HEK293 (cell line): ENCODE results near the gene KLHL6.
"Not testable (repeated sequence)": the region's sequence is repeated elsewhere in the genome, so short reads cannot be mapped to it uniquely, and the experiment has no call there.

ENCODE experiments used
- CTCF ChIA-PET: fragments of 350-600 bp; formaldehyde crosslinking; extraction: SDS; loops from one replicate; lab custom pipeline; 2021; ENCODE audit warnings: antibody characterized with exemption; lab: Yijun Ruan, JAX
- POLR2A ChIA-PET: fragments of 300-600 bp; formaldehyde crosslinking; extraction: SDS; loops from one replicate; lab custom pipeline; 2020; ENCODE audit warnings: antibody characterized with exemption, inconsistent platforms; lab: Yijun Ruan, JAX
- H3K27ac ChIP-seq: fragments of 200-500 bp; sonication (Bioruptor generic); 2 replicates; pipeline ENCODE4 v1.5.1; 2014; ENCODE audit warnings: low read depth, low read length, control low read depth, inconsistent platforms; ENCODE audit errors: extremely low read depth
- H3K36me3 ChIP-seq, 2 experiments: fragments of 200-500 bp in 1 of 2; sonication (Bioruptor generic) in 1 of 2; 1 replicate in 1 of 2; 2 replicates in 1 of 2; pipeline ENCODE4 v1.5.1; 2014 to 2017; ENCODE audit warnings: inconsistent platforms in 2 of 2, low read length in 2 of 2; ENCODE audit not compliant: control insufficient read depth in 2 of 2, insufficient read depth in 1 of 2
- H3K4me1 ChIP-seq: fragments of 200-500 bp; sonication (Bioruptor generic); 2 replicates; pipeline ENCODE4 v1.5.1; 2014; ENCODE audit warnings: mild to moderate bottlenecking, low read length, inconsistent platforms; ENCODE audit not compliant: control insufficient read depth, insufficient read depth
- H3K4me3 ChIP-seq: 2 replicates; pipeline ENCODE4 v1.5.1; 2011; ENCODE audit warnings: low read depth, mild to moderate bottlenecking, control low read depth, low read length, moderate library complexity
- H3K9me3 ChIP-seq: fragments of 200-500 bp; sonication (Bioruptor generic); 2 replicates; pipeline ENCODE4 v1.5.1; 2014; ENCODE audit warnings: low read depth, low read length, inconsistent platforms; ENCODE audit not compliant: control insufficient read depth, insufficient read depth
- ATF2 ChIP-seq: fragments of 450-650 bp; formaldehyde crosslinking; IDR thresholded peaks from 2 replicates; pipeline ENCODE4 v1.5.1; 2016; ENCODE audit warnings: missing biosample characterization, missing genetic modification characterization, low read depth
- CTCF ChIP-seq: fragments of 450-650 bp; formaldehyde crosslinking; IDR thresholded peaks from 2 replicates; pipeline ENCODE4 v1.5.1; 2016; ENCODE audit warnings: missing biosample characterization, missing genetic modification characterization
- KLF9 ChIP-seq: fragments of 450-650 bp; formaldehyde crosslinking; IDR thresholded peaks from 2 replicates; pipeline ENCODE4 v1.5.1; 2016; ENCODE audit warnings: missing biosample characterization, missing genetic modification characterization, low read depth
- REPIN1 ChIP-seq: fragments of 450-650 bp; formaldehyde crosslinking; IDR thresholded peaks from 2 replicates; pipeline ENCODE4 v1.5.1; 2017; ENCODE audit warnings: missing biosample characterization, missing genetic modification characterization, low read depth
- SCRT2 ChIP-seq: fragments of 450-650 bp; formaldehyde crosslinking; IDR thresholded peaks from 2 replicates; pipeline ENCODE4 v1.5.1; 2016; ENCODE audit warnings: missing biosample characterization, missing genetic modification characterization
- YY2 ChIP-seq: fragments of 450-650 bp; formaldehyde crosslinking; IDR thresholded peaks from 2 replicates; pipeline ENCODE4 v1.5.1; 2016; ENCODE audit warnings: missing biosample characterization, missing genetic modification characterization
- ZNF16 ChIP-seq: fragments of 450-650 bp; formaldehyde crosslinking; IDR thresholded peaks from 2 replicates; pipeline ENCODE4 v1.5.1; 2016; ENCODE audit warnings: low read depth, missing biosample characterization, missing genetic modification characterization
- ZNF221 ChIP-seq: fragments of 450-650 bp; formaldehyde crosslinking; IDR thresholded peaks from 2 replicates; pipeline ENCODE4 v1.5.1; 2017; ENCODE audit warnings: missing biosample characterization, missing genetic modification characterization, borderline replicate concordance
- ZNF223 ChIP-seq: fragments of 450-650 bp; formaldehyde crosslinking; IDR thresholded peaks from 2 replicates; pipeline ENCODE4 v1.5.1; 2016; ENCODE audit warnings: missing biosample characterization, missing genetic modification characterization
- ZNF350 ChIP-seq: fragments of 450-650 bp; formaldehyde crosslinking; IDR thresholded peaks from 2 replicates; pipeline ENCODE4 v1.5.0; 2017; ENCODE audit warnings: missing biosample characterization, mild to moderate bottlenecking, missing genetic modification characterization
- ZNF366 ChIP-seq: fragments of 450-650 bp; formaldehyde crosslinking; conservative IDR thresholded peaks from 2 replicates; pipeline ENCODE4 v1.5.1; 2016; ENCODE audit warnings: missing biosample characterization, missing genetic modification characterization
- ZNF449 ChIP-seq: fragments of 450-650 bp; formaldehyde crosslinking; IDR thresholded peaks from 2 replicates; pipeline ENCODE4 v1.5.1; 2017; ENCODE audit warnings: missing biosample characterization, mild to moderate bottlenecking, missing genetic modification characterization, moderate library complexity
- ZNF48 ChIP-seq: fragments of 450-650 bp; formaldehyde crosslinking; IDR thresholded peaks from 2 replicates; pipeline ENCODE4 v1.5.1; 2016; ENCODE audit warnings: missing biosample characterization, missing genetic modification characterization
- ZNF513 ChIP-seq: fragments of 450-650 bp; IDR thresholded peaks from 2 replicates; pipeline ENCODE4 v1.5.1; 2018; ENCODE audit warnings: missing biosample characterization, missing genetic modification characterization
- ZNF555 ChIP-seq: fragments of 450-650 bp; formaldehyde crosslinking; conservative IDR thresholded peaks from 2 replicates; pipeline ENCODE4 v1.5.1; 2017; ENCODE audit warnings: missing biosample characterization, mild to moderate bottlenecking, missing genetic modification characterization, inconsistent platforms
- ZNF768 ChIP-seq: fragments of 450-650 bp; formaldehyde crosslinking; IDR thresholded peaks from 2 replicates; pipeline ENCODE4 v1.5.1; 2018; ENCODE audit warnings: missing biosample characterization, mild to moderate bottlenecking, missing genetic modification characterization
- ZNF843 ChIP-seq: fragments of 450-650 bp; formaldehyde crosslinking; IDR thresholded peaks from 2 replicates; pipeline ENCODE4 v1.5.1; 2016; ENCODE audit warnings: missing biosample characterization, missing genetic modification characterization
- TF ChIP-seq, protein P1 (sequence below): fragments of 450-650 bp; formaldehyde crosslinking; IDR thresholded peaks from 2 replicates; pipeline ENCODE4 v1.5.1; 2017; ENCODE audit warnings: missing biosample characterization, missing genetic modification characterization

The KLHL6 gene

GRCh38 chr3:183515968-183516851 is 39.3 kb downstream of the KLHL6 start:
- ChIA-PET CTCF (interaction anchor here (0.6 to 0.8 kb wide), 2 partner anchors 19 to 310 kb away, joined by 3 read pairs; no protein-coding TSS in a partner anchor), POLR2A (no interaction called here)
- H3K9me3 ChIP-seq: no peaks in the 10 kb centered on the region
- H3K36me3 ChIP-seq: no peaks in the 10 kb centered on the region
- no peak overlapping the region for H3K4me3 ChIP-seq
- H3K4me1 ChIP-seq: no peaks in the 10 kb centered on the region
- TF ChIP-seq ZNF843 (no peak), SCRT2 (tag by site-specific recombination) (peak; percentile 49), ZNF449 (tag by site-specific recombination) (no peak)
- TF ChIP-seq, all 188 proteins: peak for 1
- H3K27ac ChIP-seq: no peak overlapping the region

GRCh38 chr3:183514021-183514420 is 41.5 kb downstream of the KLHL6 start:
- Histone ChIP-seq H3K27ac (no peak overlapping the region), H3K4me3 (no peak overlapping the region), H3K9me3 (no peaks in the 10 kb centered on the region), H3K4me1 (no peaks in the 10 kb centered on the region), H3K36me3 (no peaks in the 10 kb centered on the region)
- POLR2A ChIA-PET: no interaction called here
- TF ChIP-seq ZNF48 (tag by site-specific recombination) (no peak), REPIN1 (tag by site-specific recombination) (no peak), KLF9 (no peak), ATF2 (tag by site-specific recombination) (no peak)
- TF ChIP-seq, all 188 proteins: peak for 0
- CTCF ChIA-PET: no interaction called here

DNA sequence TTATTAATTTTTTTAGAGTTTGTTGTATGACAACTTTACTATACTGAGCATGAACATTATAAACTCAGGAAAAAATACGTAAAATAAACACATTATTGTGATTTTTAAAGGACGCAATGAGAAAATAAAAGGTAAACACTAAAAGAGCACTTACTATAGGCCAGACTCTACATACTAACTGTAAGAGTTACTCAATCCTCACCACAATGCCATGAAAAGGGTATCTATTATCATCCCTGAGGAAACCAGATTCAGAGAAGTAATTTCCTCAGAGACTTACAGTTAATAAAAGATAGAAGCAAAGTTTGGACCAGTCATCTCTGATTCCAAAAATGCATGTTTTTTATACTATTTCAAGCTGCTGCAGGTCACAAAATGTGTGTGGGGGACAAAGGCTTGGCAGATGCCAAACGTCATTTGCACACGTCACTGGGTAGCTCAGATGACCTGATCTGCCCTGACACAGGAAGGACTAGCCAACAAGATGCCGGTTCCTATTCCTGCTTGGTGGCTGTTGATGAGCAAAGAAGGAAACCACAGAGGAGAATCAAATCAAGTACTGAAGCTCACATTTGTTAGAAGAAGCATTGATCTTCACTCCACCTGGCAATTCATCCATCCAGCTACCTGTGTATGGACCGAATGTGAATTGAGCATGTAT is 42.3 kb downstream of the KLHL6 start:
- TF ChIP-seq ZNF366 (no peak), ZNF221 (tag by site-specific recombination) (no peak), ZNF555 (tag by site-specific recombination) (no peak), ZNF513 (no peak), ZNF16 (no peak), ZNF350 (tag by site-specific recombination) (no peak), YY2 (tag by site-specific recombination) (no peak), ZNF768 (tag by site-specific recombination) (no peak), ZNF223 (tag by site-specific recombination) (no peak), CTCF (tag by site-specific recombination) (no peak)
- TF ChIP-seq, protein P1, sequence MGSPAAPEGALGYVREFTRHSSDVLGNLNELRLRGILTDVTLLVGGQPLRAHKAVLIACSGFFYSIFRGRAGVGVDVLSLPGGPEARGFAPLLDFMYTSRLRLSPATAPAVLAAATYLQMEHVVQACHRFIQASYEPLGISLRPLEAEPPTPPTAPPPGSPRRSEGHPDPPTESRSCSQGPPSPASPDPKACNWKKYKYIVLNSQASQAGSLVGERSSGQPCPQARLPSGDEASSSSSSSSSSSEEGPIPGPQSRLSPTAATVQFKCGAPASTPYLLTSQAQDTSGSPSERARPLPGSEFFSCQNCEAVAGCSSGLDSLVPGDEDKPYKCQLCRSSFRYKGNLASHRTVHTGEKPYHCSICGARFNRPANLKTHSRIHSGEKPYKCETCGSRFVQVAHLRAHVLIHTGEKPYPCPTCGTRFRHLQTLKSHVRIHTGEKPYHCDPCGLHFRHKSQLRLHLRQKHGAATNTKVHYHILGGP: no peak
- Histone ChIP-seq H3K4me1 (no peaks in the 10 kb centered on the region), H3K36me3 (no peaks in the 10 kb centered on the region), H3K9me3 (no peaks in the 10 kb centered on the region), H3K27ac (no peak overlapping the region), H3K4me3 (no peak overlapping the region)
- ChIA-PET POLR2A (no interaction called here), CTCF (interaction anchor here (0.6 kb wide), 1 partner anchor 127 kb away, joined by 3 read pairs; no protein-coding TSS in a partner anchor)

DNA sequence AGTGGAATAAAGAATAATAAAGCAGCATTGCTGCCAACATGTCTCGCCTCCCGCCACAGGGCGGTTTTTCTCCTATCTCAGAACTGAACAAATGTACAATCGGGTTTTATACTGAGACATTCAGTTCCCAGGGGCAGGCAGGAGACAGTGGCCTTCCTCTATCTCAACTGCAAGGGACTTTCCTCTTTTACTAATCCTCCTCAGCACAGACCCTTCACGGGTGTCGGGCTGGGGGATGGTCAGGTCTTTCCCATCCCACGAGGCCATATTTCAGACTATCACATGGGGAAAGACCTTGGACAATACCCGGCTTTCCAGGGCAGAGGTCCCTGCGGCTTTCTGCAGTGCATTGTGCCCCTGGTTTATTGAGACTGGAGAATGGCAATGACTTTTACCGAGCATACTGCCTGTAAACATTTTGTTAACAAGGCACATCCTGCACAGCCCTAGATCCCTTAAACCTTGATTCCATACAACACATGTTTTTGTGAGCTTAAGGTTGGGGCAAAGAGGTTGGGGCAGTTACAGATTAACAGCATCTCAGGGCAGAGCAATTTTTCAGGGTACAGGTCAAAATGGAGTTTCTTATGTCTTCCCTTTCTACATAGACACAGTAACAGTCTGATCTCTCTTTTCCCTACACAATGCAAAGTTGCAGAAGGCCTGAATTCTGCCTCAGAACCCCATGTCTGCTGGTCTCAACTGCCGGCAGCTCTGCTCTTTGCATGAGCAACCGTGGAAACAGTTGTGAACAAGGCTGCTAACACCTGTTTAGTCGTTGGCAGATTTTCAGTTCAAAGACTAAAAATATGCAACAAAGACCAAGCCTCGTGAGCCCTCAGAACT is 44.0 kb downstream of the KLHL6 start:
- H3K4me1 ChIP-seq, H3K9me3 ChIP-seq, H3K4me3 ChIP-seq, POLR2A ChIA-PET, CTCF ChIA-PET, H3K36me3 ChIP-seq, H3K27ac ChIP-seq: not testable (repeated sequence)
